Activated gamma-delta T cell (primary cell): ENCODE measurements around the gene BAHCC1.
A peak's percentile ranks its signal among the peaks of the same experiment; 100 is the strongest.

Experiments
- DNase-seq: peaks from one replicate; lab custom pipeline; 2025; lab: John Stamatoyannopoulos, UW

Gene BAHCC1

DNA sequence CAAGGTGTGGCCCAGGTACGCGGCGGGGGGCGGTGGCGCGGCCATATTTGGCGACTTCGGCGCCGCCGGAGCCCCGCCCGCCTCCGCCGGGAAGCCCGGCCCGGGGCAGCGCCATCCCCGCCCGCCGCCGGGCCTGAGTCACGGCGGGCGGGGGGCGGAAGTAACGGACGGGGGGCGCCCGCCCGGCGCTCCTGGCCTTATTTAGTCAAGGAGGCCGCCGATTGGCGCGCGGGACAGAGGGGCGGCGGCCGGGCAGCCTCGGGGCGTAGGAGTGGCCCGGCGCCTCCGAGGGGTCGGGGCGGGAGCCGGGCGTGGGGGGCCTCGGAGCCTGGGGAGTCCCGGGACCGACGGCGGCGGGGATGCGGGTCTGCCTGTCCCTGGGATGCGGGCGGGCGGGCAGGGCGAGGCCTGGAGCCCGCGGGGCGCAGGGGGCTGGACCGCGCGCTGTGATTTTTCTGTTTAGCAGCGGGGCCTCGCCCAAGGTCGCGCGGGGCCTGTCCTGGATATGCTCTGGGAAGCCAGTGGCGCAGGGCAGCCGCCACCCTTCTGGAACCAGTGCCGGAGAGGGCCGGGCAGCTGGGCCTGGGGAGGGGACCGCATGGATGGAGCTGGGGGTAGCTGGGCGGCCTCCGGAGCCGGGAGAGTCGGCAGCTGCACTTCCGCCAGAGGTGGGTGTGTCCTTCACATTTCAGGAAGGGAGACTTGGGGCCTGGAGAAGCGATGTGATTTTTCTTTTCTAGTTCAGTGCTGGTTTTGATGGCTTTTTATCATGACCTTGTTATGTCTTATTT is 119.7 kb downstream of the BAHCC1 start:
- peak; percentile 73 for DNase-seq

DNA sequence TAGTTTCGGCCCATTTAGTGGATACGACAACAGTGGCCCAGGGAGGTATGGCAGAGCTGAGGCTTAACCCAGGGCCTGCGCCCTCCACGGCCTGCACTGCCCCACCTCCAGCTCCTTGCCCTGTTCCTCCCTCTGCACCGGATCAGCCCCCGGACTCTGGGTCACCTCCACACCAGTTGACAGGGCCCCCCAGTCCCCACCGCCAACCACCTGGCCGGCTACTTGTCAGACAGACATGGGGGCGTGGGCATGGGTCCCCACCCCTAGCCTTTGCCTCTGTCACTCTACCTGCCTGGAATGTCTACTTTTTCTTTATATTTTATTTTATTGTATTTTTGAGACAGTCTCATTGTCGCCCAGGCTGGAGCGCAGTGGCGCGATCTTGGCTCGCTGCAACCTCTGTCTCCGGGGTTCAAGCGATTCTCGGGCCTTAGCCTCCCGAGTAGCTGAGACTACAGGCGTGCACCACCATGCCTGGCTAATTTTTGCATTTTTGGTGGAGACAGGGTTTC is 120.3 kb downstream of the BAHCC1 start:
- no peak for DNase-seq
